GM21717 (cell line): ENCODE results near the gene ASCL5.
A peak's percentile ranks its signal among the peaks of the same experiment; 100 is the strongest.
"Not testable (repeated sequence)": the region's sequence is repeated elsewhere in the genome, so short reads cannot be mapped to it uniquely, and the experiment has no call there.

Experiments used
- ATAC-seq: cut with Tn5 transposase; IDR thresholded peaks from one replicate; pipeline ENCODE4 v1.9.1; 2021; ENCODE audit warnings: mild to moderate bottlenecking, moderate library complexity; ENCODE audit not compliant: unreplicated experiment

ASCL5 gene

GRCh38 chr1:201126832-201127754, at the start of gene ASCL5:
TSS of gene ASCL5 (minus strand) at chr1:201127184. CDS start at chr1:201115372, 11,812 bp downstream.
- ATAC-seq, result no peak

DNA sequence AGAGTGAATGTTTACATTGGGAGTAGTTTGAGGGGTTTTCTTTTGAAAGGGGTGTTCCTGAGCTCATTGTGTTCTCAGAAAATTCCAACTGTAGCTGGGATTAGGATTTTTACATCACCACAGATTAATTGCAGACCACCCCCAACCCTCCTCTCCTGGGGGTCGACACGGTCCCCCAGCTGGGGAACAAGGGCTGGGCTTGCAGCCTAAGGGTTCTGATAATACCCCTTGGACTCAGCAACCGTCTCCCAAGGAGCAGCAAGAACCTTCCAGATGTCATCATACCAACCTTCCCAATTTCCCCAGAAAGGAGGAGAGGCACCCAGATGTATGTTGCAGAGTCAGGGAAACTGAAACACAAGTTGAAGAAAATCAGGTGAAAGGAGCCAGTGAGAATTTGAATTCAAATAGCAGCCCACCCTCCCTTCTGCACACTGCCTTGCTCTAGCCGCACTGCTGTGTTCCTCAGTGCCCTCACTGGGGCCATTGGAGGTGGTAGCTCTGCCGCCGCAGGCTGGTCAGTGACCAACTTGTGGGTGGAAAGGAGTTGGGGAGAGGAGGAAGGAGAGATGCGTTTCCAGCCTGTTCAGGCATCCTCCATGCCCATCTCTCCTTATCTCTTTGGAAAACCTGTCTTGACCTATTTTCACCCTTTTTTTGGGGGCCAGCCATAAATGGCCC, 49.0 kb upstream of the ASCL5 start:
- ATAC-seq, result no peak

DNA sequence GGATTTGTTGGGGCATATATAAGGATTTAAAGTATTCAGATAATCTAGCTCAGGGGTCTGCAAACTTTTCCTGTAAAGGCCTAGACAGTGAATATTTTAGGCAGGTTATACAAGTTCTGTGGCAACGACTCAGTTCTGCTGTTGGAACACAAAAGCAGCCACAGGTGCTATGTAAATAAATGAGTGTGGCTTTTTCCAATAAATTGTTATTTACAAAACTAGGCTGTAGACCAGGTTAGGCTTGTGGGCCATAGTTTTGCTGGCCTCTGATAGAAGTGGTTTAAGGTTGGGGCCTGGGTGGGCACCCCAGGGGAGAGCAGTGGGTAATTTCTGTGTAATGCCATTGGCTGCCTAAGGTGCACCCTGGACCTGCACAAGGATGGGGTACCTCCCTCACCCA, 46.8 kb upstream of the ASCL5 start:
- ATAC-seq, result no peak

- ATAC-seq, result no peak
Observed at GRCh38 chr1:201172999-201173610, 46.1 kb upstream of the ASCL5 start.

DNA sequence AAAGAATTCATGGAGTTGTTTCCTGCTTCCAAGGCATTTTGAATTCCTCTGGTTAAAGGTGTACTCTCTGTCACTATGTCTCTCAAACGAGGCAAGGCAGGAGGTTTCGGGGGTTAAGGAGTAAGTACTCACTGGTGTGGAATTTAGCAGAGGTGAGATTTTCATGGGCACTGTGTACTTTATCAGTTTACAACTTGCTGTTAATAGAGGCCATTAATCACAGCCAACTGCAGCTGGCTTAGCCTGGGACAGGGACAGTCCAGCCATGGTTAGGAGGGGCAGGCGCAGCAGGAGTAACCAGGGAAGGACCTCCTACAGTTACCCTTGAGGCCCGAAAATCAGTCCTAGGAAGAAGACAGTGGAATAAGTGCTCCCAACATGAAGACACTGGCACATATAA, 45.3 kb upstream of the ASCL5 start:
- no peak for ATAC-seq

DNA sequence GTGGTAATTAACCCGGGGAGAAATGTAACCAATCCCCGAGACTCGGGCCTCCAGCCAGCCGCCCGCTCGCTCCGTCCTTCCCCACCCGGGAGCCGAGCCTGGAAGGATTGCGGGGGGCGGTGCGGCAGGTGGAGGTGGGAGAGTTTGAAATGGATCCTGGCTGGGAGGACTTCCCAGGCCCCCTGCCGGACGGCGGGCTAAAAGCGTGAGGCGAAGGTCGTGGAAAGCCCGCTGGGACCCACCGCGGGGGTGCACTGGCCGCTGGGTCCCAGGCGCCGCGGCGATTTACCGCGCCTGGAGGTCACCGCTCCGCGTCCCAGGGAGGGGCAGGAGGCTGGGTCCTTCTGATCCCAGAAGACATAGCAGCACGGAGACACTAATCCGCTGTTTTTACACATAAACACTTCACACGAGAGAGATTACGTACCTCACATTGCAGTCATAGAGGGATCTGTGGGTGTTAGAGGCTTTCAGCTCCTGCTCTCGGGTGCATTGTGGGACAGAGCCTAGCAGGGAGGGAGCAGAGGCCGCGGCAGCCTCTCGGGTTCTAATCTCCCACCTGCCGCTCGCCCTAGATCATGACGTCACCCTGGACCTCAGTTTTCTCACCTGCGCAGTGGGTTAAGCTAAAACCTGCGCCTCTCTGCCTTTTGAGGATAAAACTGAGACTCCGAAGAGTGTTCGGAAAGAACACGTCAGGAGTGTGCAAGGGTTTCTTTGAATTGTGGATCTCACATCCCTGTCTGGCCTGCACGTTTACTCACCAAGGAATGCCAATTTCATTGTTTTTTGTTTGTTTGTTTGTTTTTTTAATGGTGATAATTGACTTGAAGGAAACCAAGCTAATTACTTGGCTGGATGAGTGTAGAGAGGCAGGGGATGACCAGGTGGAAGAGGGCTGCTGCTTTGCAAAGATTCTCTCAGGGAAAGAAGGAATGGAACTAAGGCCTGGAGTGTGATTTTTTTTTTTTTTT, 44.4 kb upstream of the ASCL5 start:
- peak; percentile 46 for ATAC-seq

DNA sequence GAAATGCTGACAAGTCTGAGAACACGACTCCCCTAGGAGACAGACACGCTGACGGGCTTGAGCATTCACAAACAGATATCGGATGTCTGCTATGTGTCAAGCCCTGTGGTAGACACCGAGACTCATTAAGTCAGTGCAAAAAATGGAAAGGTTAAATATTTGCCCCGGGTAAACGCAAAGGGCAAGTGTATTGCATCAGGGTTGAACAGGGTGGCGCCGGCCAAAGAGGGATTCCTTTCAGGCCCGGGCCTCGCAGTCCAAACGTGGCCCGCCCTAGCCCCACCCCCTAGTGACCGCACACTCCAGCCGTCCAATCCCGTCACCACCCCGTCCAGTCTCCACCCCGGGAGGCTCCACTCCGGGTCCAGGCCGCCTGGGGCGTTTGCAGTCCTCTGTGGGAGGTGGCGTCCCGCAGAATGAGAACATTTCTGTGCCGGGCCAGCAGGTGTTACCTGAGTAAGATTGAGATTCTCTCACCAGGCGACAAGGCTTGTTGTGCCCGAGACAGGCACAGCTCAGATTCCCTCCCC, 43.6 kb upstream of the ASCL5 start:
- peak; percentile 93 for ATAC-seq

DNA sequence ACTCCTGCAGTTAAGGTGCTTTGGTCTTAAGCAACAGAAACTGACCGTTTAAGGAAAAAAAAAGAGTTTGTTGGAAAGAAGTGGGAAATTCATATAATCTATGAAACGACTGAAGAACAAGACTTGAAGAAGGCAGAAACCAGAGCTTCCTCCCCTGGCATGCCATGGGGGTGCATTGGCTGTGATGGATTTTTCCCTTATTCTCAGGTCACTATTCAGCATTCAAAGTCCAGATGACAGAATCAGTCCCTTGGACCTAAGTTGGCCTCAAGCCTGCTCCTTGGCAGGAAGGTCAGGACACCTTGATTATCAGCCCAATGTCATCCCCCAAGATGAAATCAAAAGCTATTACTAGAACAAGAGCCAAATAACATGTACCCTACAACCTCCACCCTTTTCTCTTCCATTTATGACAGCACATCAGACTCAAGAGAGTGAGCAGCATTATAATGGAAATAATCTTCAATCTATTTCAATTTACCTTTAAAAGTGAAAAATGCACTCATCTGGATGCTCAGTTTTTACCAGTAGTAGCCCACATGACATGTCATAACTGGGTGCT, 43.1 kb upstream of the ASCL5 start:
- ATAC-seq, result no peak

DNA sequence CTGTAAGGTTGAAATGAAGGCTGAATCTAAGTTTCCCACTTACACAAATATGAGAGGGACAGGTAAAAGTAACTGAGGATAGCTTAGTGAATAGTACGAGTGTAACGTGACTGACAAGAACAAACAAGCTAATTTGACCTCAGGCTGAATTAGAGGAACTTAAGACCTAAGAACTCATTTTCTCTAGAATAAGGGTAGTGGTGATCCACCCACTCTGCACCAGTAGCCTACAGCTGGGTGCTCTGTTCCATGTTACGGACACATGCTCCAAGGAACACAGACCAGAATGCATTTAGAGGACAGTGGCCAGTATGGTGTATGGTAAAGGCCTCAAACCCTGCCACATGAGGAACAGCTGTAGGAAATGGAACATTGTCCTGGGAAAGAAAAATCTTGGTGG, 42.2 kb upstream of the ASCL5 start:
- no peak for ATAC-seq

- ATAC-seq, result no peak
Observed at GRCh38 chr1:201167041-201167991, 40.3 kb upstream of the ASCL5 start.

- ATAC-seq, result no peak
Observed at GRCh38 chr1:201164645-201165044, 37.7 kb upstream of the ASCL5 start.

GRCh38 chr1:201163707-201164106, 36.7 kb upstream of the ASCL5 start:
- ATAC-seq, result no peak

- ATAC-seq, result not testable (repeated sequence)
Observed at GRCh38 chr1:201163036-201163435, 36.1 kb upstream of the ASCL5 start.

- no peak for ATAC-seq
Observed at GRCh38 chr1:201157949-201158348, 31.0 kb upstream of the ASCL5 start.

- no peak for ATAC-seq
Observed at GRCh38 chr1:201156819-201157218, 29.8 kb upstream of the ASCL5 start.

- ATAC-seq, result no peak
Observed at GRCh38 chr1:201156346-201156745, 29.4 kb upstream of the ASCL5 start.

- no peak for ATAC-seq
Observed at GRCh38 chr1:201155354-201155753, 28.4 kb upstream of the ASCL5 start.

GRCh38 chr1:201154389-201155165, 27.6 kb upstream of the ASCL5 start, which contains the start of gene TMEM9:
TSS of gene TMEM9 (minus strand) at chr1:201154474. CDS start at chr1:201153923, 551 bp downstream.
- ATAC-seq, result peak; percentile 98
